CD4-positive, CD25-positive, alpha-beta regulatory T cell (primary cell): Measurements from ENCODE around the gene PRKCE. TPM values are rescaled to one million over a fixed set of nuclear protein-coding genes. Genes with fewer than 3 reads are reported as not detected.

Experiments
- ATAC-seq, 2 donors: fragments of 150-1000 bp; cut with Tn5 transposase; one replicate each; pipeline ENCODE4 v1.10.0; 2021; ENCODE audit warnings: low read depth in 2 of 2, moderate number of reproducible peaks in 2 of 2, moderate library complexity in 1 of 2
- DNase-seq, 3 donors: peaks; one replicate each; pipeline versions ENCODE4 v3.0.0 to v3.0.0-alpha.2; 2012 to 2022; ENCODE audit warnings: mixed read lengths in 1 of 3
- H3K27ac ChIP-seq: one replicate; pipeline ENCODE4 v1.7.0; 2013; ENCODE audit warnings: mild to moderate bottlenecking, low read length; ENCODE audit not compliant: insufficient read depth, poor library complexity, severe bottlenecking
- H3K27me3 ChIP-seq: one replicate; pipeline ENCODE4 v1.7.0; 2013; ENCODE audit warnings: low read length; ENCODE audit not compliant: control insufficient read depth, insufficient read depth
- H3K36me3 ChIP-seq: one replicate; pipeline ENCODE4 v1.7.0; 2013; ENCODE audit warnings: mild to moderate bottlenecking, low read length, moderate library complexity; ENCODE audit not compliant: control insufficient read depth, insufficient read depth
- H3K4me1 ChIP-seq: 2 replicates; pipeline ENCODE4 v1.7.0; 2013; ENCODE audit warnings: mild to moderate bottlenecking, low read length; ENCODE audit not compliant: insufficient read depth, control insufficient read depth, poor library complexity, severe bottlenecking
- H3K4me3 ChIP-seq: one replicate; pipeline ENCODE4 v1.7.0; 2013; ENCODE audit warnings: low read depth, mild to moderate bottlenecking, low read length, moderate library complexity
- H3K9me3 ChIP-seq, 2 experiments: 1 replicate in 1 of 2; 2 replicates in 1 of 2; pipeline ENCODE4 v1.7.0; 2013; ENCODE audit warnings: low read length in 2 of 2, mild to moderate bottlenecking in 1 of 2, moderate library complexity in 1 of 2; ENCODE audit not compliant: control insufficient read depth in 2 of 2
- H3K27ac Mint-ChIP-seq, 3 donors: one replicate each; pipeline ENCODE4 v1.8.0; 2020 to 2022; ENCODE audit warnings: mild to moderate bottlenecking in 3 of 3, mixed read lengths in 3 of 3, moderate library complexity in 2 of 3
- H3K27me3 Mint-ChIP-seq: one replicate; pipeline ENCODE4 v1.8.0; 2022; ENCODE audit warnings: mild to moderate bottlenecking, mixed read lengths
- H3K36me3 Mint-ChIP-seq: one replicate; pipeline ENCODE4 v1.8.0; 2020; ENCODE audit warnings: mixed read lengths
- H3K4me1 Mint-ChIP-seq, 4 donors: one replicate each; pipeline ENCODE4 v1.8.0; 2020 to 2022; ENCODE audit warnings: mixed read lengths in 4 of 4, mild to moderate bottlenecking in 1 of 4
- H3K4me3 Mint-ChIP-seq, 4 donors: one replicate each; pipeline ENCODE4 v1.8.0; 2020 to 2022; ENCODE audit warnings: mild to moderate bottlenecking in 4 of 4, mixed read lengths in 4 of 4, moderate library complexity in 3 of 4
- H3K9me3 Mint-ChIP-seq, 7 donors: one replicate each; pipeline ENCODE4 v1.8.0; 2020 to 2022; ENCODE audit warnings: mixed read lengths in 7 of 7, mild to moderate bottlenecking in 3 of 7, moderate library complexity in 2 of 7
- polyA plus RNA-seq, 4 donors: library from polyadenylated mRNA; unstranded; fragments of 300-500 nt; fragmentation: Illumina TruSeq; gene quantifications; one replicate each; pipeline ENCODE4 v1.2.3, GENCODE V29; 2021
- total RNA-seq: library from RNA; stranded (reverse); gene quantifications from one replicate; pipeline ENCODE4 v1.2.3, GENCODE V29; 2022

Gene PRKCE
- total and polyA plus RNA-seq, 5 donors from 2014 or later: 0.78 to 16.5 (median 1.3) TPM

GRCh38 chr2:45683292-45683691, 31.8 kb downstream of the PRKCE start:
- DNase-seq: no peak
- Histone ChIP-seq H3K9me3 (no peaks in the 10 kb centered on the region), H3K27ac (no peak overlapping the region), H3K4me1 (no peaks in the 10 kb centered on the region), H3K27me3 (no peaks in the 10 kb centered on the region), H3K4me3 (no peak overlapping the region), H3K36me3 (no peaks in the 10 kb centered on the region)
- Mint-ChIP-seq H3K9me3 (peaks cover 0 to 1% (median 0%) of the 10 kb centered on the region in 7 donors), H3K36me3 (no peaks in the 10 kb centered on the region), H3K27me3 (no peaks in the 10 kb centered on the region), H3K4me3 (no peak overlapping the region), H3K27ac (no peak overlapping the region), H3K4me1 (peaks cover 0 to under 1% (median 0%) of the 10 kb centered on the region in 4 donors)
- no peak for ATAC-seq

GRCh38 chr2:45684756-45685155, 33.3 kb downstream of the PRKCE start:
- Mint-ChIP-seq H3K4me3 (no peak overlapping the region), H3K27ac (no peak overlapping the region), H3K27me3 (no peaks in the 10 kb centered on the region), H3K36me3 (no peaks in the 10 kb centered on the region), H3K9me3 (peaks cover 0 to 1% (median 0%) of the 10 kb centered on the region in 7 donors), H3K4me1 (peaks cover 0 to 3% (median 0%) of the 10 kb centered on the region in 4 donors)
- Histone ChIP-seq H3K27me3 (no peaks in the 10 kb centered on the region), H3K9me3 (no peaks in the 10 kb centered on the region), H3K27ac (no peak overlapping the region), H3K4me3 (no peak overlapping the region), H3K4me1 (no peaks in the 10 kb centered on the region), H3K36me3 (no peaks in the 10 kb centered on the region)
- ATAC-seq (no peak), DNase-seq (no peak)

GRCh38 chr2:45685260-45685659, 33.8 kb downstream of the PRKCE start:
- DNase-seq (no peak), ATAC-seq (no peak)
- Mint-ChIP-seq H3K36me3 (no peaks in the 10 kb centered on the region), H3K27me3 (no peaks in the 10 kb centered on the region), H3K27ac (no peak overlapping the region), H3K4me3 (no peak overlapping the region), H3K4me1 (peaks cover 0 to 4% (median 2%) of the 10 kb centered on the region in 4 donors), H3K9me3 (peaks cover 0 to 1% (median 0%) of the 10 kb centered on the region in 7 donors)
- Histone ChIP-seq H3K4me3 (no peak overlapping the region), H3K9me3 (no peaks in the 10 kb centered on the region), H3K27me3 (no peaks in the 10 kb centered on the region), H3K36me3 (no peaks in the 10 kb centered on the region), H3K27ac (no peak overlapping the region), H3K4me1 (no peaks in the 10 kb centered on the region)

GRCh38 chr2:45687964-45688363, 36.5 kb downstream of the PRKCE start:
- H3K4me1 ChIP-seq: no peaks in the 10 kb centered on the region
- no peaks in the 10 kb centered on the region for H3K36me3 Mint-ChIP-seq
- H3K27me3 Mint-ChIP-seq: no peaks in the 10 kb centered on the region
- H3K27ac ChIP-seq: no peak overlapping the region
- no peak overlapping the region for H3K27ac Mint-ChIP-seq
- no peaks in the 10 kb centered on the region for H3K27me3 ChIP-seq
- H3K4me1 Mint-ChIP-seq: peaks cover 0 to 10% (median 2%) of the 10 kb centered on the region in 4 donors
- no peak overlapping the region for H3K4me3 ChIP-seq
- no peaks in the 10 kb centered on the region for H3K36me3 ChIP-seq
- H3K4me3 Mint-ChIP-seq: no peak overlapping the region
- no peaks in the 10 kb centered on the region for H3K9me3 ChIP-seq
- peaks cover 0 to 1% (median 0%) of the 10 kb centered on the region in 7 donors for H3K9me3 Mint-ChIP-seq
- ATAC-seq (no peak), DNase-seq (no peak)

- H3K27me3 Mint-ChIP-seq: no peaks in the 10 kb centered on the region
- Histone ChIP-seq H3K27me3 (no peaks in the 10 kb centered on the region), H3K36me3 (no peaks in the 10 kb centered on the region), H3K9me3 (no peaks in the 10 kb centered on the region), H3K4me1 (no peaks in the 10 kb centered on the region), H3K27ac (no peak overlapping the region), H3K4me3 (no peak overlapping the region)
- H3K36me3 Mint-ChIP-seq: no peaks in the 10 kb centered on the region
- DNase-seq (no peak), ATAC-seq (no peak)
- H3K4me3 Mint-ChIP-seq: no peak overlapping the region
- peaks cover 0 to 10% (median 2%) of the 10 kb centered on the region in 4 donors for H3K4me1 Mint-ChIP-seq
- peaks cover 0 to 1% (median 0%) of the 10 kb centered on the region in 7 donors for H3K9me3 Mint-ChIP-seq
- no peak overlapping the region for H3K27ac Mint-ChIP-seq
These were observed 37.2 kb downstream of the PRKCE start for GRCh38 chr2:45688479-45689298.

- H3K27ac Mint-ChIP-seq: peak overlapping the region in 1 of 3 donors; percentile 7
These were observed 38.8 kb downstream of the PRKCE start for GRCh38 chr2:45690231-45690630.

GRCh38 chr2:45691171-45691999, 39.9 kb downstream of the PRKCE start:
- Histone ChIP-seq H3K36me3 (no peaks in the 10 kb centered on the region), H3K9me3 (no peaks in the 10 kb centered on the region), H3K27me3 (no peaks in the 10 kb centered on the region), H3K27ac (no peak overlapping the region), H3K4me1 (no peaks in the 10 kb centered on the region), H3K4me3 (no peak overlapping the region)
- DNase-seq (no peak), ATAC-seq (no peak)
- Mint-ChIP-seq H3K27me3 (no peaks in the 10 kb centered on the region), H3K4me3 (no peak overlapping the region), H3K36me3 (no peaks in the 10 kb centered on the region), H3K4me1 (peaks cover 0 to 10% (median 2%) of the 10 kb centered on the region in 4 donors), H3K9me3 (no peaks in the 10 kb centered on the region), H3K27ac (no peak overlapping the region)

More at GRCh38 chr2:45690231-45690630, 38.8 kb downstream of the PRKCE start:
- Histone ChIP-seq H3K36me3 (no peaks in the 10 kb centered on the region), H3K27ac (no peak overlapping the region), H3K4me3 (no peak overlapping the region), H3K27me3 (no peaks in the 10 kb centered on the region), H3K4me1 (no peaks in the 10 kb centered on the region), H3K9me3 (no peaks in the 10 kb centered on the region)
- Mint-ChIP-seq H3K27me3 (no peaks in the 10 kb centered on the region), H3K9me3 (peaks cover 0 to under 1% (median 0%) of the 10 kb centered on the region in 7 donors), H3K4me3 (no peak overlapping the region), H3K36me3 (no peaks in the 10 kb centered on the region), H3K4me1 (peaks cover 0 to 10% (median 2%) of the 10 kb centered on the region in 4 donors)
- no peak for ATAC-seq
- DNase-seq: no peak
